Hair follicle dermal papilla cell (primary cell): ENCODE data around the gene CCDC154. TPM values are rescaled to one million over a fixed set of nuclear protein-coding genes. Genes with fewer than 3 reads are reported as not detected.

Experiments
- total RNA-seq: library from RNA; depleted of rRNA; stranded (reverse); fragments of >200 nt; gene quantifications from 2 replicates; pipeline ENCODE4 v1.2.3, GENCODE V29; 2012

The CCDC154 gene
- total RNA-seq: under 0.01 and 0.24 TPM in 2 replicates

GRCh38 chr16:1443980-1444729 lies at the start of gene CCDC154:
CCDC154 (minus strand) TSS chr16:1444556; CDS start chr16:1444322, 234 bp downstream.

DNA sequence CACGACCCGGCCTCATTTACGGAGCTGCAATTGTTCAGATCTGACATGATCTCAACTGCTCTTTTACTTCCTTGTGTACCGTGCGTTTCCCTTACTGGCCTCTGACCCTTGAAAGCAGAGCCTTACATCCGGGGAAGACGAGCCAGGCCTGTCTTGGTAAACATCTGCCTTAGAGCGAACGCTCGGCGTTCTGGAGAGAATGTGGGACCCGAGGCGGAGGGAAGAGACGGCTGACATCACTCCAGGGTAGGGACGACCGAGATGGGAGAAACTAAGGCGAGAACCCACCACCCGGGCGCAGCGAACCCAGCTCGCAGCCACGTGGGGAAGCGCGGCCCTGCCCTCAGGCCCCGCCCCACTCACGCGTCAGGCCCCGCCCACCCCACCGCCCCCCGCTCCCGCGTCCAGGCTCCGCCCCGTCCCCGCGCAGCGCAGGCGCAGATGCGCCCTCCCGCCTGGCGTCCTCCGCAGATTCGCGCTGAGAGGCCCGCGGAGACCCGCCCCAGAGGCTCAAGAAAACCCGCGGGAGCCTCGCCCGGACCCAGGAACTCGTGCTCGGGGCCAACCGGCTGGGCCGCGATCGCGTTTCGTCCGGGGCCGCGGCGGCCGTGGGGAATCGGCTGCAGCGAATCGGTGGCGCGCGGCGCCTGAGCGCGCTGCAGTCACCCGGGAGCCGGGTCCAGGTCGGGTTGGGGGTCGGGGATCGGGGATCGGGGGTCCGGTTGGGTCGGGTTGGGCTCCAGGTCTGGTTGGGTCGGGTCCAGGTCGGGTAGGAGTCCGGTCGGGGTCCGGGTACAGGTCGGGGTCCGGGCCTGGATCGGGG lies 48.8 kb upstream of the CCDC154 start, which contains the start of gene TELO2:
TELO2 (plus strand) TSS at position 438 of the 823 bp plus-strand sequence. CDS start 922 bp downstream, outside the sequence.

DNA sequence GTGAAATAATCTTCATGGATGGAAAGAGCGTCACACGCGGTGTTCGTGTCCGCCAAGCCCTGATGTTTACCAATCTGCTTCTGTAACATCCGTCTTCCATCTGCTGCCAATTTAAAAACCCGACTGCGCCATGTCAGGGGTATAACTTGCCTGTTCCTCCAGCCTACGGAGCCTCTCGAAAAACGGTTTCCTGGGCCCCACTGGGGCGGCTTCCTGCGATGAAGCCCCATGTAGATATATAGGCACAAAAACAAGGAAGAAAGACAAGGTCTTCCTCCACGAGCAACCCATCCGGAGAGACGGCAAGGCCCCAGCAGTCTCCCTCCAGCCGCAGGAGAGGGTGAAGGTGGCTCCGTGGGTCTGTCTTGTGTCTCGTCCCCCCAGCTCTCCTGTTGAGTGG lies 44.3 kb upstream of the CCDC154 start, which contains the start of gene PTX4:
PTX4 (minus strand) TSS at position 326 of the 400 bp plus-strand sequence; CDS start at position 291, 35 bp downstream.

GRCh38 chr16:1474796-1475551 lies 30.6 kb upstream of the CCDC154 start, which contains the start of gene CLCN7:
CLCN7 (minus strand) TSS chr16:1475028; CDS start chr16:1474974, 54 bp downstream.

GRCh38 chr16:1430759-1431496 lies 13.4 kb downstream of the CCDC154 start, which contains the start of gene PERCC1:
PERCC1 (plus strand) TSS chr16:1431078; CDS start chr16:1432594, 1,516 bp downstream.

GRCh38 chr16:1414532-1415260 lies 29.7 kb downstream of the CCDC154 start, which contains the start of gene UNKL:
UNKL (minus strand) TSS chr16:1414704; CDS start chr16:1414691, 13 bp downstream.

Other genes starting within 250 kb of the CCDC154 start
- gene TPSG1, start 219.3 kb downstream of the CCDC154 start, total RNA-seq: not detected in 2 replicates
- gene TPSB2, start 214.4 kb downstream of the CCDC154 start, total RNA-seq: not detected in 2 replicates
- gene TPSAB1, start 203.9 kb downstream of the CCDC154 start, total RNA-seq: not detected in 2 replicates
- not detected in 2 replicates for gene TPSD1, start 188.5 kb downstream of the CCDC154 start, total RNA-seq
- gene UBE2I, start 134.9 kb downstream of the CCDC154 start, total RNA-seq: 37.2 and 54.0 TPM in 2 replicates
- gene BAIAP3, start 110.9 kb downstream of the CCDC154 start, total RNA-seq: 0.97 TPM in 2 replicates
- gene TSR3, start 92.7 kb downstream of the CCDC154 start, total RNA-seq: 48.4 and 63.0 TPM in 2 replicates
- 39.9 and 41.2 TPM in 2 replicates for gene GNPTG, start 92.6 kb downstream of the CCDC154 start, total RNA-seq
- 13.5 and 20.3 TPM in 2 replicates for gene UNKL, start 29.9 kb downstream of the CCDC154 start, total RNA-seq
- 10.2 and 12.0 TPM in 2 replicates for gene UQCC4, start 23.8 kb downstream of the CCDC154 start, total RNA-seq
- gene PERCC1, start 13.5 kb downstream of the CCDC154 start, total RNA-seq: not detected in 2 replicates
- 73.5 and 81.5 TPM in 2 replicates for gene CLCN7, start 30.5 kb upstream of the CCDC154 start, total RNA-seq
- 0.12 and 0.16 TPM in 2 replicates for gene PTX4, start 44.4 kb upstream of the CCDC154 start, total RNA-seq
- 13.4 and 14.1 TPM in 2 replicates for gene TELO2, start 48.8 kb upstream of the CCDC154 start, total RNA-seq
- gene TMEM204, start 89.1 kb upstream of the CCDC154 start, total RNA-seq: 20.3 and 32.8 TPM in 2 replicates
- gene IFT140, start 167.5 kb upstream of the CCDC154 start, total RNA-seq: 39.8 and 44.9 TPM in 2 replicates
- gene CRAMP1, start 167.8 kb upstream of the CCDC154 start, total RNA-seq: 13.2 and 17.2 TPM in 2 replicates
- 23.2 and 24.9 TPM in 2 replicates for gene JPT2, start 233.7 kb upstream of the CCDC154 start, total RNA-seq